T-helper 1 cell (primary cell): Measurements from ENCODE around the gene TMEM135.
"Not testable (repeated sequence)": the region's sequence is repeated elsewhere in the genome, so short reads cannot be mapped to it uniquely, and the experiment has no call there.

Source experiments
- DNase-seq, 5 donors: peaks; one replicate each; pipeline ENCODE4 v3.0.0-alpha.2; 2012 to 2020

The TMEM135 gene

GRCh38 chr11:87143641-87144040 is 105.9 kb downstream of the TMEM135 start:
- no peak for DNase-seq

GRCh38 chr11:87144252-87144651 is 106.5 kb downstream of the TMEM135 start:
- DNase-seq, result no peak

GRCh38 chr11:87148749-87149148 is 111.0 kb downstream of the TMEM135 start:
- DNase-seq, result no peak

GRCh38 chr11:87149782-87150181 is 112.0 kb downstream of the TMEM135 start:
- not testable (repeated sequence) for DNase-seq

GRCh38 chr11:87150936-87151335 is 113.2 kb downstream of the TMEM135 start:
- no peak for DNase-seq

- DNase-seq, result no peak
These were observed 116.5 kb downstream of the TMEM135 start for GRCh38 chr11:87154246-87154645.

- no peak for DNase-seq
These were observed 119.2 kb downstream of the TMEM135 start for GRCh38 chr11:87156970-87157369.

GRCh38 chr11:87169076-87169475 is 131.3 kb downstream of the TMEM135 start:
- not testable (repeated sequence) for DNase-seq

- DNase-seq, result no peak
These were observed 135.7 kb downstream of the TMEM135 start for GRCh38 chr11:87173185-87174039.

GRCh38 chr11:87174870-87175269 is 137.1 kb downstream of the TMEM135 start:
- DNase-seq, result no peak

GRCh38 chr11:87176044-87176443 is 138.3 kb downstream of the TMEM135 start:
- DNase-seq, result no peak

- no peak for DNase-seq
These were observed 141.9 kb downstream of the TMEM135 start for GRCh38 chr11:87179621-87180020.

GRCh38 chr11:87180742-87181141 is 143.0 kb downstream of the TMEM135 start:
- no peak for DNase-seq

GRCh38 chr11:87181143-87181542 is 143.4 kb downstream of the TMEM135 start:
- no peak for DNase-seq

GRCh38 chr11:87185228-87185627 is 147.5 kb downstream of the TMEM135 start:
- DNase-seq, result no peak

- no peak for DNase-seq
These were observed 149.3 kb downstream of the TMEM135 start for GRCh38 chr11:87187076-87187475.

- no peak for DNase-seq
These were observed 150.2 kb downstream of the TMEM135 start for GRCh38 chr11:87187930-87188329.

- DNase-seq, result not testable (repeated sequence)
These were observed 150.7 kb downstream of the TMEM135 start for GRCh38 chr11:87188396-87188795.

GRCh38 chr11:87188921-87189320 is 151.2 kb downstream of the TMEM135 start:
- DNase-seq, result not testable (repeated sequence)

GRCh38 chr11:87190071-87190470 is 152.3 kb downstream of the TMEM135 start:
- no peak for DNase-seq

GRCh38 chr11:87193756-87194470 is 156.2 kb downstream of the TMEM135 start:
- no peak for DNase-seq

GRCh38 chr11:87194985-87195820 is 157.5 kb downstream of the TMEM135 start:
- DNase-seq, result no peak

GRCh38 chr11:87198266-87198881 is 160.6 kb downstream of the TMEM135 start:
- DNase-seq, result no peak
